GM19328 (cell line): Measurements from ENCODE around the gene MAMLD1.

Experiments used
- ATAC-seq: cut with Tn5 transposase; IDR thresholded peaks from one replicate; pipeline ENCODE4 v1.9.1; 2021; ENCODE audit warnings: mild to moderate bottlenecking, moderate library complexity; ENCODE audit not compliant: unreplicated experiment

Gene MAMLD1

DNA sequence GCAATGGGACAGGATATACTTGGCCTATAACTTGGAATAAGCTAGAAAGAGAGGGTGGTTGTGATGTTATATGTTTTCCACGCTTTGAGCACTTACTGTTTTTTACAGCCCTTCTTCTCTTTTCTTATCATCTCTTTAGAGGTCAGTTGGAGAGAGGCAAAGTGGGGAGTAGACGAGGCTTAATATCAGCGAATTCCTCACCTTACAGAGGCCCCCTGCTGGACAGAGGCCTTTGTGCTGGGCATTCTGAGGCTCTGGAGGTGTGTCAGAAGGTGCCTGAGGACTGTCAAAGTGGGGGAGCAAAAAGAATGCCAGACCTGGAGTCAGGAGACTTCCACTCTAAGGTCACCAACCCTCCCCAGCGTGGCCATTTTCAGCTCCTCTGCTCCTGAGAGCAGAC, 42.5 kb downstream of the MAMLD1 start:
- ATAC-seq = no peak

DNA sequence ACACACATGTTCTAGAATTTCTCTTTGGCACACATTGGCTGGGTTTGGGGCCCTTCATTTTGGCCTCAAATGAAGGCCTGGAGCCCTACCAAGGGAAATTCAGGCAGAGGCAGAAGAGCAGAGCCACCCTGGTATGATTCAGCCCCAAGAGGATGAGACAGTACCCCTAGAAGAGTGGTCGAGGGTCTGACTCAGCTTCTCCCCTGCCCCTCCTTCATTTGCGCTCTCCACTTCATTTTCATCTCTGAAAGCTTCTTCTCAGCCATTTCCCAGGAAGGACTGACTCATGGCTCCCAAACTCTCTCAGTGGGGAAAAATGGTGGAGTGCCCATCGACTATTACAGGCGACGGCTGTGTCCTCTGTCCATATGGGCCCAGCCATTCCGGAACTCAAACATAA, 43.5 kb downstream of the MAMLD1 start:
- ATAC-seq = no peak

DNA sequence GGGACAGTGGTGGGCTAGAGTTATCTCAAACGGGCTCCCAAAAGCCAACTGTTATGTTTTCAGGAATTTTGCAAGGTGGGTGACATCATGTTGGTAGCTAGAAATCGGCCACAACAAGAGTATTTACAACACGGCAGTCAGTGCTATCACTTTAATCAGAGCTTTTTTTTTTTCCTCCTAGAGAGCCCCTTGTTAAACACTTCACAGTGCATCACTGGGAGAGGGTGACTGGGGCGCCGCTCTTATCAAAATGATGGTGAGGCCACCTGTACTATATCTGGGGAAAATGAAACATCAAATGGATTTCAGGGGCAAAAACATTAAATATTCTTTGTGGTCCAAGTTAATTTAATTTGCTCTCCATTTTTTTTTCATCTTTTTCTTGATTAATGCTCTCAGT, 44.9 kb downstream of the MAMLD1 start:
- no peak for ATAC-seq

DNA sequence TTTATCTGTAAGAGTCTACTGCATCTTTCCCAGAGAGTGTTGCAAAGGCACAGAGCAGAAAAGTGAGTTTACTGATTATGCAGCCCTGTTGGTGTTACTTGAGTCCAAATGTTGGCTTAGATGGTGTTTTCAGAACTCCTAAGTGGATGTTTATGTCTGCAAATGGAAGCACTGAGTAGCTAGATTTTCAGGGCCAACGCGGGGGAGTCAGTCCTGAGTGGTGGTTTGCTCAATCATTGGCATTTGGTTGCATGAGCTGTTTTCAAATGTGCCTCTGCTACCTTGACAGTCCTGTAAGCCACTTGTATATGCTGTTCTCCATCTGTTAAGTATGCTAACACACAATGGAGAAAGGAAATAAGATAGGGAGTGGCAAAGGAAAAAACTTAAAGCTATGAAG, 45.4 kb downstream of the MAMLD1 start:
- ATAC-seq = no peak

DNA sequence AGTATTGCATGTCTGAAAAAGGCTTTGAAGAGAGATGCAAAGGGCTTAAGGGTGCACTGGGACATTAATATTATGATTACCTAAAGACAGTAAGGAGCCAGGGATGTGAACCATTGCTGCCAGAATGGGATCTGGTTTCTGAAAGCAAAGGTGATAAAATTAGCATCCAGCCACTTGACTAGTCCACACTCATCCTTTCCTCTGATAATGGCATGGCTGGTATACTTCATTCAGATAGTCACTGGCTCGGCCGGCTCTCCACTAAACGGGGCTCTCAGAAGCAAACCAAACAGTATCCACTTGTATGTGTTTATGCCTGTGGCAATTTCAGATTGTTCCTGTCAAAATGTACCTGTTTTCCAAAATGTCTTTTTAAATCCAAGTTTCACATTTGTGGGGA, 46.4 kb downstream of the MAMLD1 start:
- no peak for ATAC-seq

DNA sequence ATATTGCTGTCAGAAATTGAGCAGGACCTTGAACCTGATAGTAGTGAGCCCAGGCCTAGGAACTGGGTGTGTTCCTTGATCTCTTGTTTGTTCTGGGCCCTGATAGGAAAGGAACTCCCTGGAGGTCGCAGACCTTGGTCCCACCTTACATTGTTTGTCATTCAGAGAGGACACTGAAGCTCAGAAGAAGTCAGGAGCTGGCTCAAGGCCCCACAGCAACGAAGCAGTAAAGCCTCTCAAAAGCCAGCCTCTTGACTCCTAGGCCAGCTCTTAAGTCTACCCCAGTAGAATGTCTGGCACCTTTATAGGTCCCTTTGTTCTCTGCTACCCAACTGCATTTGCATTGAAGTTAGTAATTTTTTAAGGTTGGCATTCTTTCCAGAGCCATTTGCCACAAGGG, 46.8 kb downstream of the MAMLD1 start:
- ATAC-seq = no peak

DNA sequence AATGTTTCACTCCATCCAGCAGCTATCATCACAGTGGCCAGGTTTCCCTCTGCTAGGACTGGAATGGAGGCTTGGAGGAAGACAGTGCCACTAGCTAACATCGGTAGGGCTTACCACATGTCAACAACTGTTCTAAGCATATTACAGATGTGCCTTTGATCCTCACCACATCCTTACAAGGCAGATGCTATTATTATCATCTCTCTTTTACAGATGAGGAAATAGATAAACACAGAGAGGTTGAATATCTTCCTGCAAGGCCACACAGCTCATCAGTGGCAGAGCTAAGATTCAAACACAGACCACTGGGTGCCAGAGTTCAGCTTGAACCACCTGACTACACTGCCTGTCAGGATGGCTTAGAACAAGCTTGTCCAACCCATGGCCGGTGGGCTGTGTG, 47.4 kb downstream of the MAMLD1 start:
- ATAC-seq = no peak

DNA sequence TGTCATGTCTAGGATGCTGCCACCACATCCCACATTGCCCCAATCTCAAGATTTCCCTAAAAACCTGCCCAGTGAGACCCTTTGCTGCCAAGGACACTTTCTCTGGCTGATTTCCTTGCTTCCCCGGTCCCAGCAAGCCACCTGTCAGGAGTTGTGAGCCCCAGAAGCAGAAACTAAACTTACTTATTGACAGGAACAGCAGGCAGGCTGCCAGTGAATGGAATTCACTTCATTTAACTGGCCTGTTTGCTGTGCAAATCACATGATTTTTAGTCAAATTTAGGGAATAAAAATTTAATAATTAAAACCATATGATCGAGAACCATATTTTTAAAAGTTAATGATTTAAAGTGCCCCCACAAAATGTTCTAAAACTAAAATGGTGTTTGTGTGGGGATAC, 48.5 kb downstream of the MAMLD1 start:
- ATAC-seq = no peak

DNA sequence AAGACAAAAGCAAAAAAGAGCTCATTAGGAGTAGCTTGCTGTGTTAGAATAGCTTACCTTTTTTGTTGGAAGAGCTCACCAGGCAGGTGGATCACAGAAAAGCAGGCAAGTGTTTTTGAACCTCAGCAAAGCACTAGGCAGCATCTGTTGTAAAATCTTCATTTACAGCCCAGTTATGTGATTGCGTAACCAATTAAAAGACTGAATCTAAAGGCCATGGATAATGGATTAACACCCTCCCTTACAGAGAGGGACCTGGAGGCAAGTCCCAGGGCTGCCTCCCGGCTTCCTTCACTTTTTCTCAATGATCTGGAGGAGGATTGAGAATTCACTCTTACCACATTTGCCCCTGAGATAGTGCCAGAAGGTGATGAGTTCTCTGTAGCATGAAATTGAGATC, 51.1 kb downstream of the MAMLD1 start:
- no peak for ATAC-seq

DNA sequence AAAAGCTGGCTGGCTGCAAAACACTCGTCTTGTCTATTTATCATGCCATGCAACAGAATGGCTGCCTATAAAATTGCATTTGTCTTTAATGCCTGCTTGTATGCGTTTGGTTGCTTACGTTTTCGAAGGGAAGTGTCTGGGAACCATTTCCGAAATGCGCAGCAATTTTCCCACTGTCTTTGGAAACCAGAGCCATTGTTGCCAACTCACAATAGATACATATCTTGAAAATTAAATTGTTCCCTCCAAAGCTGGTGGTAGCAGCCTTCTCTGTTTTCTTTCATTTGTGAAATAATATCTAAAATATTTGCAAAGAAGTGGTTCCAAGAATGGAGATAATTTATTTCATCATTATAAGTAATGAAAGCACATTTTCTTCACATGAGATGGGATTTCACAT, 53.4 kb downstream of the MAMLD1 start:
- no peak for ATAC-seq

DNA sequence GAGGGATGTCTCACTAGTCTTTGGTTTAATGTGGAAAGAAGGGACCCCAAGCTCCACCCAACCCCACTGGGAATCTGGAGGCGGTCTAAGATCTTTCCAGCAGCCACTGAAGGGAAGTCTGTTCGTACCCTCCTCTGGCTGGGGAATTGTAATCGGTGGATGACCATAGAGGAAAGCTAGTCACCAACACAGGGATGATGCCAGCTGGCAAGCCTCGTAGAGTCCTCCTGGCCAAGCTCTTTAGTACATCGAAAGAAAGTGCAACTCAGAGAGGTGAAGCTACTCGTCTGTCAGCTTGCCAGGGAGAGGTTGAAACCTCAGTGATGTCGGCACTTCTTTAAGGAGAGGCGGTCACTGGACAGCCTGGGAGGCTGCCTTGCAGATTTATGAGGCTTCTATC, 58.7 kb downstream of the MAMLD1 start:
- no peak for ATAC-seq

DNA sequence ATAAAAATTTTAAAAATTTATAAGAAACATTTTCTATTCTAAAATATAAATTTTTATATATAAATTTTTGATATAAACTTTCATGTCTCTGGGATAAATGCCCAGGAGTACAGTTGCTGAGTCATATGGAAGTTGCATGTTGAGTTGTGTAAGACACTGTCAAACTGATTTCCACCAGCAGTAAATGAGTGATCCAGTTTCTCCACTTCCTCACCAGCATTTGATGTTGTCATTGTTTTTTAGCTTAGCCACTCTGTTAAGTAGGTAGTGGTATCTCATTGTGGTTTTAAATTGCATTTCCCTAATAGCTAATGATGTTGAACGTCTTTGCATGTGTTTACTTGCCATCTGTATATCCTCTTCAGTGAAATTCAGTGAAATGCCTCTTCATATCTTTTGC, 66.5 kb downstream of the MAMLD1 start:
- ATAC-seq = no peak

DNA sequence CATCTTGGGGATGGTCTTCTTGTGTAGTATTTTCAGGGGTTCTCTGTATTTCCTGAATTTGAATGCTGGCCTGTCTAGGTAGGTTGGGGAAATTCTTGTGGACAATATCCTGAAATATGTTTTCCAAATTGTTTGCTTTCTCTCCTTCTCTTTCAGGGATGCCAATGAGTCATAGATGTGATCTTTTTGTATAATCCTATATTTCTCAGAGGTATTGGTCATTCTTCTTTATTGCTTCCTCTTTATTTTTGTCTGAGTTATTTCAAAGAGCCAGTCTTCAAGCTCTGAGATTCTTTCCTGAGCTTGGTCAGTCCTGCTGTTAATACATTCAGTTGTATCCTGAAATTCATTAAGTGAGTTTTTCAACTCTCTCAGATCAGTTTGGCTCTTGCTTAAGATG, 73.1 kb downstream of the MAMLD1 start:
- ATAC-seq = no peak

DNA sequence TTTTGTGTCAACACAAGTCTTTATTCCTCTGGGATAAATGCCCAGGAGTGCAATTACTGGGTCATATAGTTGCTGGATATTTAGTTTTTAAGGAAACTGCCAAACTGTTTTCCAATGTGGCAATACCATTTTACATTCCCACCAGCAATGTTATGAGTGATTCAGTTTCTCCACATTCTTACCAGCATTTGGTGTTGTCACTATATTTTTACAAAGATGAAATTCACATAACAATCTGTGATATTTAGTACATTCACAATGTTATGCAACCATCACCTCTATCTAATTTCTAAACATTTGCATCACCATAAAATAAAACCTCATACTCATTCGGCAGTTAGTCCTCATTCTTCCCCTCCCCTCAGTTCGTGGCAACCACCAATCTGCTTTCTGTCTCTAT, 75.0 kb downstream of the MAMLD1 start:
- no peak for ATAC-seq

DNA sequence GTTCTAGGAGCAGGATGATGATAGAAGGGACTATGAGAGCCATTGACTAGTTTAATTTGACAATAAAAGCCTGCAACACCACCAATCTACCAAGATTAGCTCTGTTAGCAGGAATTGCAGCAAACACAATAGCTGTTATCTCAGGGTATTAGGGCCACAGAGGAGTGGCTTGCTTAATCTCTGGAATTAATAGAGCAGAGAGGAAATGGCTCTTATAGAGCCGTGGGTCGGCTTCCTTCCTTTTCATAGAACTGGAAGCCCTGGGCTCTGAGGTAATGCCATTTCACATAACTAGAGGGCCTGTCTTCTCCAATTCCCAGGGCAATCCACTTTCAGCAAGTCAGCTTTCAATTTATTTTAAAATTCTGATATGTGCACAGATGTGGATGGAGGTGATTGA, 83.0 kb downstream of the MAMLD1 start:
- no peak for ATAC-seq

DNA sequence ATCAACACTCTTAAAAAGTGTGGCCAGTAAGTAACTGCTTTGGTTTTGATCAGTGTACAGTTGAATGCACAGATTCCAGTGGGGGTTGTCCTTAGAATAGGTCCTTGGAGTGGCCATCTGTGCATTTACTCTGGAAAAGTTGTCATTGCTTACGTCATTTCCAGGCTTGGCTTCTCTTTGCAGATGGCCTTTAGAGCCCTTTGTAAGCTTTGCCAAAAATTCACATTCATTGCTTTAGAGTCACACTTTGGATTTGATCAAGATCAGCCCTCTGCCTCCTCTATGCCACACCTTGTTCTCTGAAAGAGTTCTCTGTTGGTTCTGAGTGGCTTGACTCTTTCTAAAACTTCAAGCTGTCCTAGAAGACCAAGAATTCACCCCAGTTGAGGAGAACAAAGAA, 83.9 kb downstream of the MAMLD1 start:
- no peak for ATAC-seq

DNA sequence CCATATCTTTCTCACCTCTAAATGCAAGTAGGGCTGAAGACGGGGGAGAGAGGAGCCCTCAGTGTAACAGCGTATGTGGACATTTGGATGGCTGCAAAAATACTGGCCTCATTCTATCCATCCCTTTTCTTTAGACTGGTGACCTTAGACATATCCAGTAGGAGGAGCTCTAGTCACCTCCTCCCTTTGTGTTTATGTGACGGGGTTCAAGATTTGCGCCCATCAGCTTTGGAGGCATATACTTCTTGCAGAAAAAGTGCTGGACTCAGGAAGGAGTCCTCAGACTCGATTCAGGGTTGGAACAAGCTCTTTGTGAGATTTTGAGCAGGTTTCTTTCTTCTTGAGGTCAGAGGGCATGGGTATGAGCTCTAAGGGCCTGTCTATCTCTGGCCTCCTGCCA, 86.2 kb downstream of the MAMLD1 start:
- ATAC-seq = no peak

DNA sequence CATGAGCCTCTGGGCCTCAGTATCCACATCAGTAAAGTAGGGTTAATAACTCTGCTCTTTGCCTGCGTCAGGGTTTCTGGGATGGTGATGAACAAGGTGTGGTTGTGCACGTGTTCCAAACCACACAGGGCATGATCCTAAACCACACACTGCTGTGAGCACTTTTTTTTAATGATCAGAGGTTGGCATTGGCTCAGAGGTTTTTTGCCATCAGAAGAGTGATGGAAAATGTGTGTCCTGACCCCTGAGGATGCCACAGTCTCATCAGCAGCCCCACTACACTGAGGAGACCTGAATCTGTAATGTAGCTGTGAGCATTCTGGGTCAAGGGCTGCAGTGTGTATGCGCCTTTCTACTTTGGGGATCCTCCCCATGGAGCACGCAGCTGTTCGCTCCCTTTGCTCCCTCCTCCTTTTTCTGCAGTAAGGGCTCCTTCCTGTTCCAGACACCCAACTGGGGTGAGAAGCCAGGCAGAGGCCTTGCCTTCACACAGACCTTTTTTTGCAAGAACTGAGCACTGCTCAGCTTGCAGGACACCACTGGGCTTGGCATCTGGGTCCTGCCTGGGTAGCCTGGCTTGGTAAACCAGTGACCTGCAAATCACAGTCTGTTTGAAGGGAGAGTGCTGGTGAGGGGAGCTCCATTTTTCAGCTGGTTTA, 87.5 kb downstream of the MAMLD1 start:
- no peak for ATAC-seq

DNA sequence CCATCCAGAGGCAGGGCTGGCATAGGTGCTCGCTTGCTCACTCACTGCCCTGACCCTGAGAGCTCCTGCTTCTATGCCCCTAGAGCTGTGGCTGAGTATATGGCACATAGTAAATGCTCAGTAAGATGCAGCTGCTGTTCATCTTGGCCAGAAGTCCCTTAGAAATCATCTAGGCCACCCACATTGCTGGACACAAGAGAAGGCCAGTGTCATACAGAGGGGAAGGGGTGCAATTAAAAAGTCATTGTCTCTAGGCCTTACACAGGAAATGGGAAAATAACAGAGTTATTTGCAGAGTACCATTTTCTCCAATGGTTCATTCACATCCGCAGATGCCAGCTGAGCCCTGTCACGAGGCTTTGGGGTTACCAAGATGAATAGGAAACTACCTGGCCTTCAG, 88.8 kb downstream of the MAMLD1 start:
- ATAC-seq = no peak

DNA sequence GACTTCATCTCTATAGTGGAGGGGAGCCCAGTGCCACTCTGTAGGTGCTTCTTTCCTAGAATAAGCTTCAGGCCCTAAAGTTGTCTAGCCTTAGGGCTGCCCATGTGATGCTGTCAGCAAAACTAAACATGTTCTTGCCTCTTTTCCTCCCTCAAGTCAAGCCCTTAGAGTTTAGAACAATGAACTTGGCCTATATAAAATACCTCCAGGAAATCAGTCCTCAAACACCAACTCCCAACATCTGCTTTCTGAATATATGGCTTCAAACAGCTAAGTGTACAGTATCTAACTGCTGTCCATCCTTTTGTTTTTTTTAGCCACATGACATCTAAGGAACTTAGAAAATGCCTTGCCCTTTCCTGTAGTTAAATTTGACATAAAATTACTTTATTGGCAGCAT, 91.0 kb downstream of the MAMLD1 start:
- no peak for ATAC-seq

DNA sequence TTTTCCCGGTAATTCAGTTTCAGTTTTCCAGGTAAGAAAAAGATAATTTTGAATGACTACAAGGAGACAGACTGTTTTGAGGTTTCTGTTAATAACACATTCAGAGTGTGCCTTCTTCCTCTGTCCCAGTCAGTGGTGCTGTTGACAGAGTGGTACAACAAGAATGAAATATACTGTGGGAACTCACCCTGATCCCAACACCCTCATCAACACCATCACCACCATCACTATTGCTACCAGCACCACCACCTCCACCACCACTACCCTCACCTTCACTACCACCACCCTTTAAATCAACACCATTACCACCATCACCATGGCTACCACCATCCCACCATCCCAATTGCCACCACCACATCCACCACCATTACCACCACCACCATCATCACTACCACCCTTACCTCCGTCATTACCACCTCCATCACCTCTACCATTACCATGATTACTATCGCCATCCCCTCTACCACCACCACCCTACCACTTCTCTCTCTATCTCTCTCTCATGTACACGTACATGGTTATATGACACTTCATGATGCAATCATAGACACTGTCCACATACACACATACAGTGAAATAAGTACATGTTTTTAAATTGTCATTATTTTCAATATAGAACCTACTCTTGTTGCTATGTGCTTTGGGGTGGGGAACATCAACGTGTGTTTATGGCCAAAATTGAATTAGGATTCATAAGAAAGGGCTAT, 91.5 kb downstream of the MAMLD1 start:
- ATAC-seq = no peak

DNA sequence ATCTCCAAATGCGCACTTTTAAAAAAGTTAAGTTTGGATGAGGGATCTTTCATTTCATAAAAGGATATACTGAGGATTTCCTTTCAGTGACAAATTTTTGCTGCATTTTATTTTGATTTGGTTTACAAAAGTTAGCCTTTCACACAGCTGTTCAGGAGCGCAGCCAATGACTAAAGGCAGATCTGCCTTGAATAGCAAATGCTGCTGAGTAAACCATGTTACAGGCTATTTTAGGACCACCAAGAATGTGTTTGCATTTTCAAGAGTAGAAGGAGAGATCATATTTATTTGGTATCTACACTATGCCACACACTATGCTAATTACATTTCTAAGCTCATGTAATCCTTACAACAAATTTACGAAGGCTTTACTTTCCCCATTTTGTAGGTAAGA, 92.1 kb downstream of the MAMLD1 start:
- ATAC-seq = no peak

DNA sequence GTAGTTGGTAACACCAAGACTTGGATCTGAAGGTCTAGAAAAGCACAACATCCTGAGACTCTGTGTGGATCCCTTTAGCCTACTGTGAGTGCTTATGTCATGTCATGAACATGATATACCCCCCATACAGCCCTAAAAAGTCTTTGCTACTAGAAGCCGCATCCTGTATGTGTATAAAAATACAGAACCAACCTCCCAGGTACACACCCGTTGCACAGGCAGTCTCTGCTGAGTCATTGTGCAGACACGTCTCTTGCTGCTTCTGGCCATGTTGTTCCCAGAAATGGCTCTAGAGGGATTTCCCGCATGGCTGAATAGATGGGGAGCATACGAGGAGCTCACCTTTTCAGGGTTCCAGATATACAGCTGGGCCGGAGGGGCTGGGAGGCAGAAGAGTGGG, 93.3 kb downstream of the MAMLD1 start:
- ATAC-seq = no peak
